IPS-11a (cell line): ENCODE data around the gene PANK4.

Source experiments
- H3K4me3 ChIP-seq: one replicate; pipeline ENCODE4 v1.5.1; 2013; ENCODE audit warnings: low read depth, low read length, control low read depth

Gene PANK4

DNA sequence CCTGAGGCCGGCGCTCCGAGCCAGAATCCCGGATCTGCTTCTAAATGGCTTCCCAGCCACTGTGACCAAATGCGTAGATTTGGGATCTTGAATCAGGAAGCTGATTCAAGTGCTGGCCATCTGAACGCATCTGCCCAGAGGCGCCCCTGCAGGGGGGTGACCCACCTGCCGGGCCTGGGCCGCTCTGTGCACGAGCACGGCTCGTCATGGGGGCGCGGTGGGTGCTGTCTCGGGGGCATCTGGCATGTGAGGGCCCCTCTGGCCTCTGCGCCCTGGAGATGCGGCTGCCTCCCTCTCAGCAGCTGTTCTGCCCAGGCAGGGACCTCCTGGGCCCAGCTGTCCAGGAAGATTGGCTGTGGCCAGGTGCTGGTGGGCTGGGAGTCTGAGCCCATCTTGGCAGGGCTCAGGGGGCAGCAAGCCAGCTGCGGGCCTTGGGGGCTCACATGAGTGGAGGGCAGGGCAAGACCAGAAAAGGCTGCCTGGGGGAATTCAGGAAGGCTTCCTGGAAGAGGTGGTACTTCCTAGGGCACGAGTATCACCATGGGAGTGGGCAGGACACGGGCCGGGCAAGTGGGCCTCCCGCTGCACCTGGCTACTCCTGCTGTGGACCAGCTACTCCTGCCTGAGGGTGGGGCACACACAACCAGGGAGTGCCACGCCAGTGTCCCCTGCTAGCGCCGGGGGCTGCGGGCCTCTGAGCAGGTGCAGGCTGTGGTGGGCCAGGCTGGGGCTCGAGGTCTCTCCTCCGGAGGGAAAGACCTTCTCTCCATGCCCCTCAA is 25.2 kb downstream of the PANK4 start:
- H3K4me3 ChIP-seq = no peak overlapping the region

DNA sequence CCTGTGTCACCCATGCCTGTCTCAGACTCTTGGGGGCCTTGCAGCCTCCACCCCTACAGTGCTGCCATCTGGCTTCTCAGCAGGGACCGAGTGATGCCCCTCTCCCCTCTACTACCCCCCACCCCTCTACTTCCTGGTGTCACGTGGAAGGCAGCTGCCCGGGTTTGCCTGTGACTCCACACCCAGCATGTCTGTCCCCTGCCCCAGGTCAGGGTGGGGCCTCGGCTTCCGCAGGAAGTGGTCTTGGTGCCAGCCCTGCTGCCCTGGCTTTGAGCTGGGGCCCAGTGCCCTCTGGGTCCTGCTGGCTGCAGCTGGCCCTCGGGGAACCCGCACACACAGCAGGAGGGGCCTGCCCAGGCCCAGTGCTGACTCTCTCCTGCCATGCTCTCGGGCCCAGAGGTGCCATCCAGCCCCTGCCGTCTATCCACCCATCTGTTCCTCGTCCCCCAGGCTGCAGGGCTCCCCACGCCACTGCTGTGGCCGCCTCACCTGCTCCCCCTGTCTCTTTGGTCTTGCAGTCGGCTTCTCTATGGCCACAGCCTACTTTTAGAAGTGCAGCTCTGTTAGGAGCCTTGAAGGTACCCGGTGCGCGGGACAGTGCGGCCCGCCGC is 26.3 kb downstream of the PANK4 start:
- no peak overlapping the region for H3K4me3 ChIP-seq

DNA sequence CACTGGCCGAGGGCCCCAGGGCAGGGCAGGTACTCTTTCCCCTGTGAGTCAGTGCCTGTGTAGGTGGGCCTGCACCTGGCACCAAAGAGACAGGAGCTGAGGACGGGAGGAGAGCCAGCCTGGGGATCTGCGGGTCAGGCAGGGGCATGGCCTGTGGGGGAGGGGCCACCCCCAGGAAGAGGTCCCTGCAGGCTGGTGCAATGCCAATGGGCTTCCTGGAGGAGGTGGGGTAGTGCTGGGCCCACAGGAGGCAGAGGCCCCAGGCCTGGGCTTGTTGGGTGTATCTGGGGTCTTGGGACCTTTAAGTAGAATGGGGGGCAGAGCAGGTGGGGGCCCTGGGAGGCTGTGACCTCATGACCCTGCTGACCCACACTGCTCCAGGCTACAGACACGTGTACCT is 27.1 kb downstream of the PANK4 start:
- no peak overlapping the region for H3K4me3 ChIP-seq

DNA sequence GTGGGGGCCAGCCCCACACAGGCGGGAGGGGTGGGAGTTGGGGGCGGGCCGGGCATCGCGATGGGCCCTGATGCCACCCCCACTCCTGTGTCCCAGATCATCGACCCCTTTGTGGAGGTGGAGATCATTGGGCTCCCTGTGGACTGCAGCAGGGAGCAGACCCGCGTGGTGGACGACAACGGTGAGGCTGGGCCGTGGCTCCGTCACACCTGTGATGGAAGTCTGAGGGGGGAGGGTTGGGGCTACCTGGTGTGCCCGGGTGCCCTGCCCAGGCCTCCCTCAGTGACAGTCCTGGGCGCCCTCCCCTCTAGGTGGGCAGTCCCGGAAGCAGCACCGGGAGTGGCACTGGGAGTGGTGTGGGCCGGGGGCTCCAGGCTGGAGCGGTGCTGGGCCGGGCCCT is 27.7 kb downstream of the PANK4 start:
- H3K4me3 ChIP-seq = no peak overlapping the region

DNA sequence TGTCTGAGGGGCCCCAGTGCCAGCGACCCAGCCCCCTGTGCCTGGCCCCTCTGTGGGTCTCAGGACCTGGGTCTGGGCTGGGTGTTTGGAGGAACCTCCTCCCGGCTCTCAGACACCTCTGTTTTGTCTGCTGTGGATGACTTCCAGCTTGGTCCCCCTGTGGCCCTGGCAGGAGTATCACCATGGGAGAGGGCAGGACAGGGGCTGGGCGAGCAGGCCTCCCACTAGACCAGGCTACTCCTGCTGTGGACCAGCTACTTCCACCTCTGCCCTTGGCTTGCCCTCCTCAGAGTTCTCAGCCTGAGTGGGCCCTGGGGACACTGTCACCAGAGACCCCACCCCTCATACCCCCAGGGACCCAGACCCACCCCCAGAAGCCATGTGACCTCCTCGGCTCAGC is 28.5 kb downstream of the PANK4 start:
- no peak overlapping the region for H3K4me3 ChIP-seq

DNA sequence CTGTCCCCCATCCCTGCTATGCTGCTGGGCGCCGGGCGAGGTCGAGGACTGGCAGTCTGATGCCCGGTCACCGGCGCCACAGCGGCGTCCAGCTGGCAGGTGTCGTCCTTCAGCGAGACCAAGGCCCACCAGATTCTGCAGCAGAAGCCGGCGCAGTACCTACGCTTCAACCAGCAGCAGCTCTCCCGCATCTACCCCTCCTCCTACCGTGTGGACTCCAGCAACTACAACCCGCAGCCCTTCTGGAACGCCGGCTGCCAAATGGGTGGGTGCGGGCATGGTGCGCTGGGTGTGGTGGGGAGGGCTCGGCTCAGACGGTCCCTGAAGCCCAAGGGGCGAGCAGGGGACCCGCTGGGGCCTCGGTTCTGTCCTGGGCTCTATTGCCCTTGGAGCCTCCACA is 29.6 kb downstream of the PANK4 start:
- H3K4me3 ChIP-seq = no peak overlapping the region

DNA sequence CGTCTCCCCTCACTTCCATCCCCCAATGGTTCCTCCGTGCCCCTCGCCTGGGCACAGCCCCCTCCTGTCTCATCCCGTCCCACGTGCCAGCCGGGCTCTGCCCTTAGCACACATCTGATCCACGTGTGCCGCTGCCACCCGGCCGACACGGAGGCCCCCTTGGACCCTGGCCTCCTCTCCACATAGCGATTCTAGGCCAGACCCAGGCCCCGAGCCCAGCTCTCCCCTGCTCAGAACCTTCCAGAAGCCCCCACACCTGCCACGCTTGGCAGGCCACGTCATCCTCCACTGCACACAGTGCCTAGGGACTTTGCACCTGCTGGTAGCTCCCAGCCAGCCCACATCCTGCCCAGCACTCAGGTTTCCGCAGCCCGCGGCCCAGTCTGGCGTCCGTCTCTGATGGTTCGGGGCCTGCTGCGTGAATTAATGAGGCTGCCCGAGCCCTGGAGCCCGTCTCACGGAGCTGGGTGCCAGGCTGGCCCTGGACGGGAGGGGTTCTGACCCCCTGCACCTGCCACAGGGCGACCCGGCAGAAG is 30.2 kb downstream of the PANK4 start:
- H3K4me3 ChIP-seq = no peak overlapping the region

DNA sequence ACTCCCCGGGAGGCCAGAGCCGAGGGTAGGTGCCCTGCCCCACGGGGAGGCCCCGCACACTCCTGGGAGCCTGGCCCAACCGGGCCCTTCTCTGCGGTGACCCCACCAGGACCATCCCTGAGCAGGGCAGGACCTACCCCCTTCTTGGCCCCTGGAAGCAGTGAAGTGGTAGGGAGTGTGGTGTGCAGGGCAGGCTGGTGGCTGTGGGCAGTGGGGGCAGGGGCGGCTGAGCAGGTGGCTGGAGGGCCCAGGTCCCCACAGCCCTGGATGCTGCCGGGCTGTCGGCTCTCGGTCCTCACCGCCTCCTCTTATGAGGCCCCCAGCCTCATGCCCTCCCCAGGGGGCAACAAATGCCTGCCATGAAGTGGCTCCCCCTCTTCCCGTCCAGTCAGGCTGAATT is 30.9 kb downstream of the PANK4 start:
- no peak overlapping the region for H3K4me3 ChIP-seq

DNA sequence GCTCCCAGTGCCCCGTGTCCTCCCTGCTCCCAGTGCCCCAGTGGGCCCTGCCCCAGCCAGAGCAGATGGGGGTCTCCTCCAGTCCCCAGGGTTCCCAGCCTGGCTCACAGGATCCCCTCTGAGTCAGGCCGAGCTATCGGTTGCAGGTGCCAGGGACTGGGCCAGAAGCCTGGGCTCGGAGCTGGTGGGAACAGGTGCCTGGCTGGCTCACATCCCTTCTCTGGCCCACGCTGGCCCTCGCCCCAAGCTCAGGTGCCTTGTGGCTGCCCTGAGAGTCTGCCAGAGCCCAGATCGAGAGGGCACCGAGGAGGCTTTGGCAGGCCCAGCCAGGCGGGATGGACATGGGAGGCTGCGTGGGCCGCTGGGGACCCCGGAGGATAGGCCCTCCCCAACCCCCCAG is 31.4 kb downstream of the PANK4 start:
- no peak overlapping the region for H3K4me3 ChIP-seq

DNA sequence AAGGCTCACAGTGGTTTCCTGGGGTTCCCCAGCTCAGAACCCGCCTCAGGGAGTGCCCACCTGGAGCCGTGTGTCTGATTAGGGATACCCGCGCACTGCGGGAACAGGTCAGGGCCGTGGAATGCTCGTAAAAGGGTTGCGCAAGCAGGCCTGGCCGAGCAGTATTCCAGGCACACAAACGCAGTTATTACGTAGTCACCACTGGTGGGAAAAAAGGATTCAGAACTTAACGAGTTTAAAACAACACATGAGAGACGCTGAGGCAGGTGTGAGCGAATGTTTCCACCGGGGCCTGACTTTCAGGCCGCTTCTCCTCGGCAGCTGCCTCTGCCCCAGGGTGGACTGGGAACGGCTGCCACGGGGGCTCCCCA is 32.1 kb downstream of the PANK4 start:
- H3K4me3 ChIP-seq = no peak overlapping the region

DNA sequence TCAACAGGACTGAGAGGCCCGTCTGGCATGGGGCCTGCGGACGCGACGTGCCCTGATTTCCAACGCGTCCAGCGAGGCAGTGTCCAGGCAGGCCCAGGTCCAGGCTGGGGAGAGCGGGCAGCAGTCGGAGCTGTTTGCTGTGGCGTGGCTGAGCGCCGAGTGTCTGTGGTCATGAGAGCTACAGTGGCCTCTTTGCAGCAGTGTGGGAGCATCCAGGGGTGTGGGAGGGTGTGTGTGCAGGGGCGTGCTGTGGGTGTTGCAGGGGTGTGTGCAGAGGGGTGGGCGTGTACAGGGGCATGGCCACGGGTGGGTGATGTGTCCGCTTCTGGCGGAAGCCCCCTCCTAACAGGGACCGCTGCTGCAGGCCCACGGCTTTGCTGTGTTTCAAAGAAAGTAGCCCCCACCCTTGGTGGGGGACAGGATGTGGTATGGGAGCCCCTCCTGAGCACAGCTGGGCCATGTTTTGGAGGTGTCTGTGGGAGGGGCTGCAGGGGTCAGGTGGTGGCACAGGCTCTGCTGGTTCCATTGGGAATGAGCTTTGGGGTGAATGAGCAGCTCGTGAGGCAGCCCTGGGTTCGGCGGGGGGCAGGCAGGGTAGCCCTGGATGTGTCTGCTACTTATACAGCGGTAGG is 32.6 kb downstream of the PANK4 start:
- no peak overlapping the region for H3K4me3 ChIP-seq

DNA sequence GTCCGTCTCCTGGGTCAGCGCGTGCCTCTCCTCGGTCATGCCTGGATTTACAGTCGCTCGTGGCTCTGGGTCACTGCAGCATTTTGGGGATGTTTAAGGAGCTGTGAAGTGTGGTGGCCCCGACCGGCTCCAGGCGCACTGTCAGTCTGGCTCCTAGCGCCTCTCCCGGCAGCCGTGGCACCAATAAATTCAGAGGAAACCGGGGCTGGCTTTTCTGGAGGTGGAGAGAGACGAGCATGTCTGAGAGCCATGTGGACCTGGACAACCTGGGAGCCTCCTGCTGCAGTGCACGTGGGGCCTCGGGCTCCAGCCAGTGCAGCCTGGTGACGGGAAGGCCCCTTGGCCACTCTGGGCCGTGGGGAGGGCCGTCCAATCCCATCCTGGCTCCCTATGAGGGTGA is 33.2 kb downstream of the PANK4 start:
- no peak overlapping the region for H3K4me3 ChIP-seq

DNA sequence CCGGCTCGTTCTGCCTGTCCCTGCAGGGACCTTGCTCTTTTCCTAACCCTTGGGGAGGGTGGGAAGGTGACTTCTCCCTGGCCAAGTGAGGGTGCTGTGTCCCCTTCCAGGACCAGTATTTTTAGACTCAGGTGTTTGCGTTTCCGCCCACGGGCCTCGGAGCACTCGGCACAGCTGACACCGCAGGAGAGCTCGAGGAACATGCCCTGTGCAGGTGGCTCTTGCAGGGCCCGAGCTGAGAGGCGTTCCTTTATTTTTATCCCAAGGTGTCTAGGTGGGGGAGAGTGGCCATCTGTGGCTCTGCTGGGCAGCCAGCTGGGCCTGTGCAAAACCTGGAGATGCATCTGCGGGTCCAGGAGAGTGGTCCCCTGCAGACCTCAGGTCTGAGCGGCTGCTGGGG is 34.3 kb downstream of the PANK4 start:
- H3K4me3 ChIP-seq = no peak overlapping the region

DNA sequence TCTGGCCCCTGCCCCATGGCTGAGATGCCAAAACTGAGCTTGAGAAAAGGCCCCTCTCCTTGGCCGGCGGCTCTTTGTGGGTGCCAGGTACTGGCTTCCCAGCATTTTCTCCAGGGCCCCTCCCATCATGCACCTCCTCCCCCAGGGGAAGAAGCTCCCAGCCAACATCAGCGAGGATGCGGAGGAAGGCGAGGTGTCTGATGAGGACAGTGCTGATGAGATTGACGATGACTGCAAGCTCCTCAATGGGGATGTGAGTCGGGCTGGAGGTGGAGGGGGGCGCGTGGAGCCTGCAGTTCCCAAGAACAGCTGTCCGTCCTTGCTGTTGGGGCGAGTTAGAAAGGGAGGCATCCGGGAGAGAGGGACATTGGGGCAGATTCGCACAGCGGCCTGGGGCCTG is 36.8 kb downstream of the PANK4 start:
- no peak overlapping the region for H3K4me3 ChIP-seq

DNA sequence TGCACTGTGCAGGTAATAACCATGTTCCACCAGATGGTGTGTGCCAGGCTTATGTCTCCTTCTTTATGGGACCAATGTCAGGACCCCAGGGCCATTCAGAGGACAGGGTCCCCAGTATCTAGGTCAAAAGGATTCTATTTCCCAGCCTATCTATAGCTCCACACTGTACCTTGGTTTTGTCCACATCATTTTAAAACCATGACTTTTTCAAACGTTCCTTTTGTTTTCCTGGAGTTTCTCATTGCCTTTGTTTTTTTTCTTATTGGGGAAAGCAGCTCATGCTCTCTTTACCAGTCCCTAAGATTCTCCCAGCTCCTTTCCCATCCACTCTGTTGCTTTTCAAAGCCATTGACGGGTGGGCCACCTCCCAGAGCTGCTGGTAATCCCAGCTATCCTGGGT is 37.7 kb downstream of the PANK4 start:
- no peak overlapping the region for H3K4me3 ChIP-seq

DNA sequence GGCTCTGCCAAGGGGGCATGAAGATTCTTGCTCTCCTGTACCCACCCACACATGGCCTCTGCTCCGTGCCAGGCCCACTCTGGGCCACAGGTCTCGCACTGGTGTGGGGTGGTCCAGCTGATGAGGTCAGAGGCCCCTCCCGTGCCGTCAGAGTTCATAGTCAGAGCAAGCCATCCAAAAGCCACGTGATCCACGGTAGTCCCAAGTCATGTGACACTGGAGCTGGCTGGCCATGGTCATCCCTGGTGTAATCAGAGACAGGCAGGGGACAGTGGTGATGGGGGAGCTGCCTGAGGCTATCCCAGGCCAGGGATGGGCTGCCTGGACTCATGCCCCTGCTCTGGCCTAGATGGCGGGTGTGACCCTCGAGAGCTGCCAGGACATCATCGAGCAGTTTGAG is 39.8 kb downstream of the PANK4 start:
- no peak overlapping the region for H3K4me3 ChIP-seq

DNA sequence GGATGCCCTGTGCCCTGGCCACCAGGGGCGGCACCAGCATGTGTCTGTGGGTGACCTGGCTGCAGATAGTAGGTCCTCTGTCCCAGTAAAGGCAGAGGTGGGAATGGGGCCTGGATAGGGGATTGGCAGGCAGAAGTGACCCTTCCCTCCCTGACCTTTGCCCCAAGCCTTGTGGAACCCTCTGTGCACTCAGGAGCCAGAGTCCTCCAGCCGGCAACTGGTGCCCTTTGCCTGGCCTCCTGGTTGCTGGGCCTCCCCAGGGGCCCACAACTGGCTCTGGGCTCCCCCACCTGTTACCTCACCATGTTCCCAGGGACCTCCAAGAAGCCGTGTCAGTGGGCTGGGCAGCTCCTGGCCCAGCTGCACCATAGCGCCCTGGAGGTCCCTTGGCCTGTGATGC is 40.4 kb downstream of the PANK4 start:
- H3K4me3 ChIP-seq = no peak overlapping the region

DNA sequence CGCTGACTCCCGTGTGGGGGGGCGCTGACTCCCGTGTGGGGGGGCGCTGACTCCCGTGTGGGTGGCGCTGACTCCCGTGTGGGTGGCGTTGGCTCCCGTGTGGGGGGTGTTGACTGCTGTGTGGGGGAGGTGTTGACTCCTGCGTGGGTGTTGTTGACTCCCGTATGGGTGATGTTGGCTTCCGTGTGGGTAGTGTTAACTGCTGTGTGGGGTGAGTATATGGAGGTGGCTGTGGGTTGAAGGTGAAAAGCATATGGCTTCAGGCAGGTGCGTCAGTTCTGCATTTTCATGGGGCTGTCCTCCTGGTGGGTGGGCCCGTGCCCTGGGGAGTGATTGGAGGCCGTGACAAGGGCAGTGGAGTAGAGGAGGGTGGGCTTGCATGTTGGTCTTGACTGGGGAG is 42.4 kb downstream of the PANK4 start:
- no peak overlapping the region for H3K4me3 ChIP-seq

DNA sequence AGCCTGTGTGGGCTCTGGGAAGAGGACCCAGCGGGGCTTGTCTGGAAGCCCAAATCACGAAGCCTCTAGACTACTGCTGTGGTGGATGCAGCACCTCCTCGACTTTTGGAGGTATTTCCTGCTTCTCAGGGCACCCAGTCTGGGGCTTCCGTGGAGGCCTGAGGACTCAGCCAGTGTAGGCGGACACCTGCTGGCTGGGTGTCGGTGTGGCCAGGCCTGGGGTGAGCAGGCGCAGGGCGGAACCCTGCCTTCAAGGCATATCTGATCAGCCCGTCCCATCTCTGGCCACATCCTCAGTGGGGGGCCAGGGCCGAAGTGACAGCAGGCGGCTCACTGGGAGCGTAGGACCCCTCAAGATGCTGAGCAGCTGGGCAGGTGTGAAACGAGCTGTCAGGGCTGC is 43.4 kb downstream of the PANK4 start:
- H3K4me3 ChIP-seq = no peak overlapping the region

DNA sequence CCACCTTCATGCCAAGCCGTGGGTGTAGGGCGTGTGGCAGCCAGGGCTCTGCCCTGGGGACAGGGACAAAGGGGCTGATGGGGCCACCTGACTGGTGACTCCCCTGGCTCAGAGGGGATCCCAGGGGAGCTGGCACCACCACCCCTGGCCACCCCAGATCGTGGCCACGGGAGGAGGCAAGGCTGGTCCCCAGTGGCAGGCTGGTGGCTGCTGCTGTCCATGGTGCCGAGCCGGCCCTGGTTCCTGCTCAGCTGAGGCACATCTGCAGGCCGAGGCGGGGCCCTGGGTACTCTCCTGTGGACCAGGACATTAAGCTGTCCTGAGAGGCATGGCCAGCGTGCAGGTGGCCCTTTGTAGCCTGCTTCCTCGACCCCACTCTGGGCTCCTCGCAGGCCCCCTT is 43.8 kb downstream of the PANK4 start:
- no peak overlapping the region for H3K4me3 ChIP-seq

DNA sequence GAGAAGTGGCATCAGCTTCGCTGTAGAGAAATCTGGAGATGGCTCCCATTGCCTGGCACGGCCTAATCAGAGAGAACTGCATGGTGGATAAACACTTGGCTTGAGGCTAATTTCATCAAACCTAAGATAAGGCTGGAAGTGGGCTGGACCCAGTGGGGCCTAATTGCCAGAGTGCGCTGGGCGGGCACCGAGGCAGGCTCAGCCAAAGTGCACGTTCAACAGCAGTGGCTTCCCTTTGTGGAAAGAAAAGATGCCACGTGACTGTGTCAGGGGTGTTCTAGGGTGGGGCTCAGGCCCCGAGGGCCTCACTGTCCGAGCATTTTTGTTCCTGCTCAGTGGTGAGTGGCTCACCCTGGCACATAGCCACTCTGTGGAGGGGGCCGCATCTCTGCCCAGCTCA is 44.5 kb downstream of the PANK4 start:
- H3K4me3 ChIP-seq = no peak overlapping the region

DNA sequence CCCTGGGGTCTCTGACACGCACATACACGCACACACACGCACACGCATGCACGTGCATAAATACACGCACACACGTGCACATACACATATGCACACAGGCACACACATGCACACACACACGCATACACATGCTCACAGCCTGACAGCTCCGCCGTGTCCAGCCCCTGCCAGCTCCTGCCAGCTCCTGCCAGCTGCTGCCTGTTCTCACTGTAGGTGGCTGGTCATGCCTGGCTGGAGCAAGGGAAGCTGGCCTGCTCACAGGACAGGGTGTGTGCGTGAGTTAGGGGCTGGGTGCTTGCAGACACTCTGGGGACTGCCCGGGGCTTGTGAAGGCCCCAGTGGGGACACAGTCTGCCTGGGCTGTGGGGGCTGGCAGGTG is 45.4 kb downstream of the PANK4 start:
- H3K4me3 ChIP-seq = no peak overlapping the region
